COLO668 (cell line): ENCODE data around the gene ARHGAP5.
A peak's percentile ranks its signal among the peaks of the same experiment; 100 is the strongest.

ENCODE experiments used
- DNase-seq: peaks from one replicate; lab custom pipeline; 2025; ENCODE audit not compliant: unreplicated experiment; lab: John Stamatoyannopoulos, UW

ARHGAP5 gene, protein sequence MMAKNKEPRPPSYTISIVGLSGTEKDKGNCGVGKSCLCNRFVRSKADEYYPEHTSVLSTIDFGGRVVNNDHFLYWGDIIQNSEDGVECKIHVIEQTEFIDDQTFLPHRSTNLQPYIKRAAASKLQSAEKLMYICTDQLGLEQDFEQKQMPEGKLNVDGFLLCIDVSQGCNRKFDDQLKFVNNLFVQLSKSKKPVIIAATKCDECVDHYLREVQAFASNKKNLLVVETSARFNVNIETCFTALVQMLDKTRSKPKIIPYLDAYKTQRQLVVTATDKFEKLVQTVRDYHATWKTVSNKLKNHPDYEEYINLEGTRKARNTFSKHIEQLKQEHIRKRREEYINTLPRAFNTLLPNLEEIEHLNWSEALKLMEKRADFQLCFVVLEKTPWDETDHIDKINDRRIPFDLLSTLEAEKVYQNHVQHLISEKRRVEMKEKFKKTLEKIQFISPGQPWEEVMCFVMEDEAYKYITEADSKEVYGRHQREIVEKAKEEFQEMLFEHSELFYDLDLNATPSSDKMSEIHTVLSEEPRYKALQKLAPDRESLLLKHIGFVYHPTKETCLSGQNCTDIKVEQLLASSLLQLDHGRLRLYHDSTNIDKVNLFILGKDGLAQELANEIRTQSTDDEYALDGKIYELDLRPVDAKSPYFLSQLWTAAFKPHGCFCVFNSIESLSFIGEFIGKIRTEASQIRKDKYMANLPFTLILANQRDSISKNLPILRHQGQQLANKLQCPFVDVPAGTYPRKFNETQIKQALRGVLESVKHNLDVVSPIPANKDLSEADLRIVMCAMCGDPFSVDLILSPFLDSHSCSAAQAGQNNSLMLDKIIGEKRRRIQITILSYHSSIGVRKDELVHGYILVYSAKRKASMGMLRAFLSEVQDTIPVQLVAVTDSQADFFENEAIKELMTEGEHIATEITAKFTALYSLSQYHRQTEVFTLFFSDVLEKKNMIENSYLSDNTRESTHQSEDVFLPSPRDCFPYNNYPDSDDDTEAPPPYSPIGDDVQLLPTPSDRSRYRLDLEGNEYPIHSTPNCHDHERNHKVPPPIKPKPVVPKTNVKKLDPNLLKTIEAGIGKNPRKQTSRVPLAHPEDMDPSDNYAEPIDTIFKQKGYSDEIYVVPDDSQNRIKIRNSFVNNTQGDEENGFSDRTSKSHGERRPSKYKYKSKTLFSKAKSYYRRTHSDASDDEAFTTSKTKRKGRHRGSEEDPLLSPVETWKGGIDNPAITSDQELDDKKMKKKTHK (N-terminal part only)

DNA sequence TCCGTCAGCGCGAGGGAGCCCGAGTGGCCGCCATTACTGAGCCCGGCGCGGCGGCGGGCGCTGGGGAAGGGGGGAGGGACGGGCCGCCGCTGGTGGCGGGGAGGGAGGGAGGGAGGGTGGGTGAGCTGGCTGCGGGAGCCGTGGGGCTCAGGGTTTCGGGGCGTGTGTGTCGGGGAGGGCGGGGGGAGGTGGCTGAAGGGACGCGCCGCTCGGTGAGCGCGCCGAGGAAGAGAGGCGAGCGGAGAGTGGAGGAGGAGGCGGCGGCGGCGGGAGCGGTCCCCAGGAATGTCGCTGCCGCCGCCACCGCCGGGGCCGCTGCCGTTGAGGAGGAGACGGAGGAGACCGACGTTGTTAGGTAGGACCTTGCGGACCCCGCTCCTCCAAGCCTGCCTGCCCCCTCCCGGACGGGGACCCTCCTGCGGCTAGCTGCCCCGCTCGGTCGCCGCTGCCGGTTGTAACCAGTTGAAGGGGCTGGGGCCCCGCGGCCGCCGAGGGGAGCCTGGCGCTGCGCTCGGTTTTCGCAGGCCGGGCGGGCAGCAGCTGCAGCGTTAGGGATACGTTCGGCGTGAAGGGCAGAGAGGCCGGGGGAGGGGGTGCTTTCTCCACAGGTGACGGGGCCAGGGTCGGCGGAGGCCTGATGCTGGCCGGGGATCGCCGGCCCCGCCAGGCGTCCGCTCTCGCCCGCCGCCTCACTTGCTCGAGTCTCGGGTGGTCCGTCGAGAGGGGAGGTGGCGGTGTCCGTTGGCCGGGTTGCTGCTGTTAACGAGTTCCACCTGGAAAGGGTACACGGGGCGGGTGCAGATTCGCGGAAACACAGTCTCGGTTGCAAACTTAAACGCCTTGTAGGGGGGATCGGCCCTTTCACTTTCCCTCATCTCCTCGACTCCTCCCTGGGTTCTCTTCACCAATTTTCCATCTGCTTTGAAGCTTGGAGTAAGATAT lies at the start of gene ARHGAP5:
Gene ARHGAP5 (plus strand): TSS at position 224 of the 942 bp plus-strand sequence. CDS start 13,366 bp downstream, outside the sequence.
- peak; percentile 92 for DNase-seq

DNA sequence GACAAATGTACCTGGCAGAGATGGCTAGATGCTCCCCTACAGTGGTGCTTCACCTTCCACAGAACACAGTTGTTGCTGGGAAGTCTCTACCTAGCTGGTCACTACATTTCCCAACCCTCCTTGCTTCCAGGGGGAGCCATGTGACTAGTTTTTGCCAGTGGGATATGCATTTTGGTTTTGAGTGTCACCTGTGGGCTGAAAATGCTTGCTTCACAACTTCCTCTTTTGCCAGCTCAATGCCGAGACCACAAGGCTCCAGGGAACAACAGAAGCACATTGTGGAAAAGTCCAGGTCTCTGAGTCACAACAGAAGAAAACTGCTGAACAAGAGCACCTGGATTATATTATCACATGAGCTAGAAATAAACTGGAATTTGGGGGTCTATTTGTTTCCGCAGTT lies 48.5 kb upstream of the ARHGAP5 start:
- no peak for DNase-seq

DNA sequence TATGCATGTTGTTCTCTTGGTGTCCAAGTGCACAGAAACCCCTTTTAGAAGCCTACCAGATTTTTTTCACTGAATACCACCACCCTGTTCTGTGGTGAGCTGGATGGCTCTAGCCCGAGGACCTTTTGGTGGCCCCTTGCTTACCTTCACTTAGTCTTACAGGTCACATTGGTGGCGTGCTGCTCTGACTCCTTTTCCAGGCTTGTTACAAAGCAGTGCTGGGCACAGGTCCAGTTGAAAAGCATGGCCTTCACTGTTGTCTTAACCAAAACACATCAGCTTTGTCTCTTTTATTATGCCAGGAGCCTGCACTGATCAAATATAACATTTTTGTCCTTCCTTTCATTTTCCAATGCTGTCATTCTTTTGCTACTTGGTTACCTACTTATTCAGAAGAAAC lies 43.6 kb upstream of the ARHGAP5 start:
- DNase-seq = no peak

DNA sequence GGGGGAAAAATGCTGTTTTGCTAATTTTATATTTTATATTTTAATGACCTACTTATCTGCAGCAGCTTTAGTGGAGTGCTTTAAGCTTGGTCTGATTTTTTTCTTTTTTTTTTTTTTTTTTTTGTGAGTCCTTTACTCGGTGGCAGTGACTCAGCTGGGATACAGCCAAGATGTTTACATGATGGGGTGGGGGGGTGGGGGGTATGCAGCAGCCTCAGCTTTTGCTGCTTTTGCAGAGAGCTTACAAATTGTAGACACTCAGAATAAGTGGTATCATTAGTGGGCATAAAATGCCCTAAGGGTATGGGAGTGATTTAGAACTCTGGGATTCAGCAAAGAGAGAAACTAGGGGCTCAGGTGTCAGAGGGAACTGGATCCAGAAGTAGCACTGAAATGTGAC lies 38.2 kb upstream of the ARHGAP5 start:
- no peak for DNase-seq

DNA sequence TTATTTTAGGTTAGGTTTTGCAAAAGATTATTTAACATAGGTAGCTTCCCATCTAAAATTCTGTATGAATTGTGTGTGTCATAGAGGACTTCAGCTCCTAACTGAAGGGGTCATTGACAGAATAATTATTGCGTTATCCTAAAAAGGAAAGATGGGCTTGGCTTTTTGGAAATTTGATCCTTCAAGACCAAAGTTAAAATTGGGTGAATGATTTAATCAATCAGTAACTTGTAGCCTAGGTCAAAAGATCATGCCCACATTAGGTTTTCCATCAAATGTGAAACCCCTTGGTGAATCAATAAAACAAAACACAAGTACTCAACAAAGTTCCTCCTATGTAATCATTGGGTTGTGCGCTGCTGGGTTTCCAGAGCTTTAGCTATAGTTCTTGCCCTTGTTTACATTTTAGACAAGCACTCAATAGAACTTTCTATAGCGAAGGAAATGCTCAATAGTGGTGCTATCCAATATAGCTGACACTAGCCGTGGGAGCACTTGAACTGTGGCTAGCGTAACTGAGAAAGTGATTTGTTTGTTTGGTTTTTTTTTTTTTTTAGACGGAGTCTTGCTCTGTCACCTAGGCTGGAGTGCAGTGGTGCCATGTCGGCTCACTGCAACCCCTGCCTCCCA lies 37.6 kb upstream of the ARHGAP5 start:
- no peak for DNase-seq

DNA sequence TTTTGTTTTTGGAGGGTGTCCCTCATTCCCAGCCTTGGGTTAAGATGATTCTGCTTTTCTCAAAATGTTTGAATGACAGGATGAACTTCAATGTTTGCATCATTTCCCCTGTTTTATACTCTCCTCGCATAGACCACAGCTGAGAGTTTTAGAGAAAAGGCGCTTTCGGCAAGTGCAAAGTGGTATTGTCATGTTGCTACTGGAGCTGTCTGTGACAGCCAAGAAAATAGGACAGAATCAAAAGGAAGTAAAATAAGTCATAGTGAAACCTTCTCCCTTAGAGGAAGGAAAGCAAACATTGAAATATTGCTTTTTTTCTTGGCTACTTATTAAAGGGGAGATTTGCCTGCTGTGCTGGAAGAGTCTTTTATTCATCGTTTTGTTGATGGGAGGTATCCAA lies 33.5 kb upstream of the ARHGAP5 start:
- DNase-seq = no peak

DNA sequence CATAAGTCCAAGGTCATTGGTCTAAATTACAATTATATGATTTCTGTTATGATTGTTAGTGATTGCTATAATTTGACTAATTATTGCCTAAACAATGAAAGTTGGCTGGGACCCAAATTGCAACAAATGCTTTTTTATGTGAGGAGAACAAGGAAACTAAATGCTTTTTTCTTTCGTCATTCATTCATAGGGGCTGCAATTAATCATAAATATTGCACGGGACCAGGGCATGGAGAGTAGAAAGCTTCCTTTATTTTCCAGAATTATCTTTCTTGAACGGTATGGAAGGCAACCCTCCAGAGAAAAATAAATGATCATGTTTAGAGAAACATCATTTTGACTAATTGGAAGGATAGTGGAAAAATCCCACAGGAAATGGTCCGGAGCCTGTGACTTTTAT lies 32.6 kb upstream of the ARHGAP5 start:
- DNase-seq = no peak

DNA sequence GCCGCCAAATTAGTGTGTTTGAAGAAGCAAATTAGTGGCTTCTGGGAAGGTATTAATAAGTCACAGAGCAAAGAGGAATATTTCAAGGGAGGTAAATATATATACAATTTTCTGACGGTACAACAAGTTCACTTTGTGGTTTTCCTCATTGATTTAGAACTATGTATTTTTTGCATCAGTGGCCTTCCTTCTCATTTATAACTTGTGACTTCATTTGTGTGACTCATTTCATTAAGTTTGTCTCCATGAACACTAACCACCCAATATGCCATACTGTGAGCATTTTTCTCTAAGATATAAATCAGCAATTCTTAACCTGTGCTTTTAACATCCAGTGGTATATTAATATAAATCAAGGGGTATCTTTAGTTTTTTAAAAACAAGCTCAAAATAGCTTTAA lies 29.3 kb upstream of the ARHGAP5 start:
- no peak for DNase-seq

DNA sequence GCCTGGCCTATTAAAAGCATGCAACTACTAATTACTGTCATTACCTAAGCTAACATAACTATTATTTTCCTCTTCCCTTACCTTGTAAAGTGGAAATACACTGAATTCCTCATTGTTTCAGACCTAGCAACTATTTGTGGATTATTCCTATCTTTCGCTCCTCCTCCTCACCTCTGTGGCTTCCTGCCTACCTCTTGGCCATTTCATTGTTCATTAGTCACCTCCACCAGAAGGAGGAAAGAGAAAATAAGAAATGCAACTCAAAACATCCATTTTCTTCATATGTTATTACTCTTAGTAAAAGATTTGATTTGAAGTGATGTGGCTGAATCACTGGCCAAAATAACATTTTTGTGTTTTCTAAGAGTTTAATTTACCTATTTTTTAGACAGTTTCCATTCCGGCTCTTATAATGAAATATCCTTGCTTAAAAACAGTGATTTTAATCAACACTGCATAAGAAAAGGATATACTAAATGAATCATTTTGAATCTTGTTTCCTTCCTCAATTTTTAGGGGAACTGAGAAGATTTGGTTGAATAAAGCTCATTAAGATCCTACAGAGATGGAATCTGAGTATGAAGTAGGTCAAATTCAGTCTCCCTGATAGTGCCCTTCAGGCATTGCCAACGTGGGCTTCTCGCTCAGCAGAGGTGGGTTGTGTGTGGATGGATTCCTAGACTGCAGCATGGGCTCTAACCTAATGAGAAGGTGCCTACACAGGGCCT lies 27.6 kb upstream of the ARHGAP5 start:
- no peak for DNase-seq

DNA sequence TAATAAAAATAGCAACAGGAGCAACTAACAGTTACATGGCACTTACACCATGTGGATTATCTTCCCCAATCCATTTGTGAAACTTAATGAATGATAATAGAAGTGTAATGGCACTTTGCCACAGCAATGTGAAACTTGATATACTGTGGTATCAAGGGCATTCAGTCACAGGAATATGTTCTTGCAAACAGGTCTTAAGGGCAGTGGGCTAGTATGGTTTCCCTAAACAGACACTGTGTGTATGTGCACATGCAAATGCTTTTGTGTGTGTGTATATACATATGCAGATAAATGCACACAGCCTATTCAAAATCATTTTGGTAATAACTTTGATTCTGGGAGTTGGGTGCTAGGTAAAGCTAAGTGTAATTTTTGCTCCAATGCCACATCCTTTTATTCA lies 26.2 kb upstream of the ARHGAP5 start:
- DNase-seq = no peak

DNA sequence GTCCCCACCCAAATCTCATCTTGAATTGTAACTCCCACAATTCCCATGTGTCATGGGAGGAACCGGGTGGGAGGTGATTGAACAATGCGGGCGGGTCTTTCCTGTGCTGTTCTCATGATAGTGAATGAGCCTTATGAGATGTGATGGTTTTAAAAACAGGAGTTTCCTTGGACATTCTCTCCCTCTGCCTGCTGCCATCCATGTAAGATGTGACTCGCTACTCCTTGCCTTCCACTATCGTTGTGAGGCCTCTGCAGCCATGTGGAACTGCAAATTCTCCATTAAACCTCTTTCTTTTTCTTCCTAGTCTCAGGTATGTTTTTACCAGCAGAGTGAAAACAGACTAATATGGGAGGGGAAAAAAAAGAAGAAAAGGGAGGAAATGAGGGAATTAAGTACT lies 22.6 kb upstream of the ARHGAP5 start:
- no peak for DNase-seq

DNA sequence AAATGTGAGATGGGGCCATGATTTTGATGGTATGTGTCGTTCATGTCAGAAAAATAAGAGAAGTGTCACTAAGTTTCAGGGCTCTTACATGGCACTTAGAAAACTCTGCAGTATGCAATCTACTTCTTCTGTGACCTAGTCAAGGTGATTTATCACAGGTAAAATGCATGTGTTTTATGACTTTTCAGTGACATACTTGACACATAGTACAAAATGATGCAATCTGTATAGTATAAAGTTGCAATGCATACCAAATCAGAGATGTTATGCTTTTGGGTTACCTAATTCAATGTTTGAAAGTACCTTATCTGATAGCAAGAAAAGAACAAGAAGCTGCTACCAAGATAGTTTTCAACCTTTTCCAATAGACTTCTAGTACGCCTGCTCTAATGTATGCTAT lies 21.9 kb upstream of the ARHGAP5 start:
- DNase-seq = no peak

DNA sequence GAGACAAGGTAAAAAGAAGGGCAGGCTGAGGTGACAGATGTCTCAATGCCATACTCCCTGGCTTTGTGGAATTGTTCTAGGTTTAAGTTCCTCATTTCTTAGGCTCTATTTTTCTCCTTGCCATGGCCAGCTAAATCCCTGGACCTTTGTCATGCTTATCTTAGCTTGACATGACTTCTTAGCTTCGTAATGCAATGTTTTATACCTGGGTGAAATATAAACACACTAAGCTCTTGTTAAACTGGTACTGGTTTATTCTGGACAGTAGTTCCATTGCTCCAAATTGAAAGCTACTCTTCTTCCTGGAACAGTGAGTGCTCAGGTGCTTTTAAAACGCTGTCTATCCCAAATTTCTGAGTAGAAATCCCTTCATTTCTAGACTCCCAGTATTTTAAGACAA lies 17.4 kb upstream of the ARHGAP5 start:
- DNase-seq = no peak

DNA sequence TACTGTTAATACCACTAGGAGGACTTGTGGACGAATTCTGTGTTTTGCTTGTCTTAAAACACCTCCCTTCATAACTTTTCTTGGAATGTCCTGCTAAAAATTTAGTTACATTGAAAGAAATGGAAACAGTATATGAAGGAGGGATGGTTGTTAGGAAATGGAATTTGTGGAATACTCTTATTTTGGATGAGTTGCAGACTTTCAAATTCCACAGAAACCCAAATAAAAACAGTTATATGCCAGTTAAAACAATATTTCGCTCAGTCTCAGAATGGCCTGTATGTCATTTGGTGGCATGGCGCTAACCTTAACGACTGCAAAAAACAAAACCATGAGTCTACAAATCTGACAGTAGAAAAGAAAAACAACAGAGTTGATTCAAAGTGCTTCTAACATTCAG lies 12.2 kb upstream of the ARHGAP5 start:
- DNase-seq = no peak

DNA sequence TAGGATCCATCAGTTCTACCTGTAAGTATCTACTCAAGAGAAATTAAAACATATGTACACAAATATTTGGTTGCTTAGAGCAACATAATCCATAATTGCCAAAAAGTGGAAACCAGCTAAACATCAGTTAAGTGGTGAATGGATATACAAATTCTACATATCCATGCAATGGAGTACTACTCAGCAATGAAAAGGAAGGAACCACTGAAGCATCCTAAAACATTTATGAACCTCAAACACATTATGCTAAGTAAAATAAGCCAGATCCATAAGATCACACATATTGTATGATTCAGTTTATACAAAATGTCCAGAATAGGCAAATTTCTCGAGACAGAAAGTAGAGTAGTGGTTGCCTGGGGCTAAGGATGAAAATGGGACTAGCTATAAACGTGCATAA lies 8.4 kb upstream of the ARHGAP5 start:
- no peak for DNase-seq

DNA sequence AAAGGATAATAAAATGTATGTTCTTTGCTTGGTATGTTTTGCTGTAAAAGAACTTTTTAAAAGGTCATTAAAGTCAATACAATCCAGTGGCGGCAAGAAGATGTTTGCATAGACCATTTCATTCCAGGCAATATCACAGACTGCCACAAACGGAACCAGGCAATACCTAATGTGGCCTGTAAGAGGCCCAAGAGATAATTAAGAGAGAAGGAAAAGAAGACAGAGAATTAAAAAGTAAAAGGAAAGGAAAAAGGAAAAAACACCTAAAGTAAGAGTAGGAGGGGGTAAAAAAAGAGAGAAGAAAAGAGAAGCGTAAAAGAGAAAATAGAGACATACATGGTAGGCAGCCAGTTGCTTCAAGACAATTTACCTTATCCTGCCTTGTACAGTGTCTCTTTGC lies 6.8 kb upstream of the ARHGAP5 start:
- DNase-seq = no peak

DNA sequence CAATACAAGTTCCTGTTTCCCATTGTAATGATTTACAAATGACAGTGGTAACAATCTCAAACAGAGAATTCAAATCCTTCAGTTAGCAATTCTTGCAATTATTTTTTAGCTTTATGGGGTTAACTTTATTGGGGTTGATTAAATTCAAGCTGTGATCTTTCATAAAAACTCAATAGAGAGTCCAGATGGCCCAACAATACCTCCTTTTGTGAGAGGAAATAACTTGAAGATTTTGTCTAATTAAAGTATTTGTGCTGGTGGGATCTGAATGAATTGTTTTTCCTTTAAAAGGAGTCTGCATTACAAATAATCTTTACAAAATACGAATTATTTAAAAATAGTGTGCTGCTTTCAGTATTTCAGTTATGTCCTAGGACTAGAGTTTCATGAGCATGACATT lies 4.4 kb upstream of the ARHGAP5 start:
- no peak for DNase-seq

DNA sequence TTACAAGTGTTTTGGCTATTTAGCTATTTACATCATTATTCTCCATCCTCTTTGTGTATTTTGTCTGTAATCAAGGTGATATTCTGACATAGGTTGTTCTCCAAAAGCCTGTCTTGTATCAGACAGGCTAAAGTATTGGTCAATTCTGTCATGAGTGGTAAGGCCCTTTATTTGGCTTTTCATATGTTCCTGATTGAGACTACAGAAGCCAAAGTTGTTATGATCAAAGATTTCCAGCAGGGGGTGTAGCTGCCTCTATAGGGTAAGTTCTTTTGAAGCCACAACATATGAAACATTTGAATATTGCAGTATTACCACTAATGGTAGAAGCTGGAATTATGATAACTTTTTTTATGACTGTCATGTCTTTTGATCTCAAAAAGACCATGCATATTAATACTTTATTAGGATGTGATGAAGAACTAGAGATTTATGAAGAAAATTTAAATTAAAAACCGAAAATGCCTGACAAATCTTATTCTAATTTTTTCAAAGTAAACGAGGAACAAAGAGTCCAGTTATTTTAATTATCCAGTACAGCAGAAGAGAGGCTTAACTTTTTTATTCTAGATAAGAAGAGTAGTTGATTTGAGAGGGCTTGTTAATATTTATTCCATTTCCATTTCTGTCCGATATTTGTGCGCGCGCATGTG lies 3.4 kb upstream of the ARHGAP5 start:
- peak; percentile 68 for DNase-seq
